Activated T-helper 1 cell treated with anti-CD3 and anti-CD28 coated beads, Interleukin-12 subunit alpha, Interleukin-12 subunit beta, Interleukin-2, Interleukin-4 antibody, amounts not matched to agents 30 ng/mL and 10 ng/mL and 1 ng/mL, durations not matched to agents 14 hours and 24 hours and 36 hours (primary cell): Measurements from ENCODE around the gene PLEKHG4B. TPM values are rescaled to one million over a fixed set of nuclear protein-coding genes. Genes with fewer than 3 reads are reported as not detected.

Experiments used
- DNase-seq: peaks from one replicate; pipeline ENCODE4 v3.0.0; 2021; ENCODE audit warnings: low spot score
- H3K27ac Mint-ChIP-seq: one replicate; pipeline ENCODE4 v1.8.0; 2021; ENCODE audit warnings: mild to moderate bottlenecking, mixed read lengths
- H3K27me3 Mint-ChIP-seq: one replicate; pipeline ENCODE4 v1.8.0; 2022; ENCODE audit warnings: mild to moderate bottlenecking, moderate library complexity, mixed read lengths; ENCODE audit not compliant: insufficient read depth
- H3K36me3 Mint-ChIP-seq: one replicate; pipeline ENCODE4 v1.8.0; 2021; ENCODE audit warnings: low read depth, mixed read lengths
- H3K4me1 Mint-ChIP-seq: one replicate; pipeline ENCODE4 v1.8.0; 2021; ENCODE audit warnings: low read depth, mixed read lengths
- H3K4me3 Mint-ChIP-seq: one replicate; pipeline ENCODE4 v1.8.0; 2021; ENCODE audit warnings: mild to moderate bottlenecking, moderate library complexity, mixed read lengths
- H3K9me3 Mint-ChIP-seq: one replicate; pipeline ENCODE4 v1.8.0; 2021; ENCODE audit warnings: mixed read lengths
- intact Hi-C: fragments of 100-400 bp; cut with micrococcal nuclease; formaldehyde crosslinking; loops from one replicate; pipeline ENCODE4 v1.15.1; 2024
- total RNA-seq: library from RNA; stranded (reverse); gene quantifications from 2 replicates; pipeline ENCODE4 v1.2.3, GENCODE V29; 2022

The PLEKHG4B gene
- total RNA-seq, 1 donor from 2014 or later: not detected

DNA sequence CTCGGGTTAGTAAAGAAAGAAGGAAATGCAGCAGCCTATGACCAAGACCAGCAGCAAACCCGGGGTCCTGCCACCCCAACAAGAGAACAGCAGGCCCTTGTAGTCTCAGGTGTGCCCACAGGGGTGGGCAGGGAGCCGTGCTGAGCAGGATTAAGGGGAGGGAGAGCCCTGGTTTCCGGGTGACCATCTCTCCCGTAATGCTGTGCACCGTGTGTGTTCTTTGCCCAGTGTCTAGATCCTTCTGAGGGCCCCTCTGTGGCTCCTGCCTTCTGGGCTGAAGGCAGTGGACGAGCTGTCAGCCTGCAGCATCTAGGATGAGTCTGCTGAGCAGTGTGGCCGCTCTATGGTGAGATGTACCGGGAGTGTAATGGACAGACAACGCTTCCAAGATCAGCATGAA, 12.7 kb upstream of the PLEKHG4B start:
- Mint-ChIP-seq H3K9me3 (no peaks in the 10 kb centered on the region), H3K27me3 (peaks cover 3% of the 10 kb centered on the region), H3K36me3 (no peaks in the 10 kb centered on the region), H3K4me3 (no peak overlapping the region), H3K4me1 (no peaks in the 10 kb centered on the region), H3K27ac (no peak overlapping the region)
- intact Hi-C loops: no loop called here
- no peak for DNase-seq

- intact Hi-C loops: no loop called here
- Mint-ChIP-seq H3K27ac (no peak overlapping the region), H3K9me3 (no peaks in the 10 kb centered on the region), H3K4me3 (no peak overlapping the region), H3K36me3 (no peaks in the 10 kb centered on the region), H3K27me3 (peaks cover 3% of the 10 kb centered on the region), H3K4me1 (no peaks in the 10 kb centered on the region)
- no peak for DNase-seq
Observed at GRCh38 chr5:79821-80220, 12.1 kb upstream of the PLEKHG4B start.

GRCh38 chr5:81391-82021, 10.5 kb upstream of the PLEKHG4B start:
- Mint-ChIP-seq H3K36me3 (no peaks in the 10 kb centered on the region), H3K27ac (no peak overlapping the region), H3K4me1 (no peaks in the 10 kb centered on the region), H3K4me3 (no peak overlapping the region), H3K27me3 (peaks cover 3% of the 10 kb centered on the region), H3K9me3 (no peaks in the 10 kb centered on the region)
- no peak for DNase-seq
- intact Hi-C loops: no loop called here

- DNase-seq: no peak
- Mint-ChIP-seq H3K4me1 (no peaks in the 10 kb centered on the region), H3K27me3 (peaks cover 3% of the 10 kb centered on the region), H3K9me3 (no peaks in the 10 kb centered on the region), H3K36me3 (no peaks in the 10 kb centered on the region), H3K27ac (no peak overlapping the region), H3K4me3 (no peak overlapping the region)
- intact Hi-C loops: no loop called here
Observed at GRCh38 chr5:82097-82496, 9.9 kb upstream of the PLEKHG4B start.

DNA sequence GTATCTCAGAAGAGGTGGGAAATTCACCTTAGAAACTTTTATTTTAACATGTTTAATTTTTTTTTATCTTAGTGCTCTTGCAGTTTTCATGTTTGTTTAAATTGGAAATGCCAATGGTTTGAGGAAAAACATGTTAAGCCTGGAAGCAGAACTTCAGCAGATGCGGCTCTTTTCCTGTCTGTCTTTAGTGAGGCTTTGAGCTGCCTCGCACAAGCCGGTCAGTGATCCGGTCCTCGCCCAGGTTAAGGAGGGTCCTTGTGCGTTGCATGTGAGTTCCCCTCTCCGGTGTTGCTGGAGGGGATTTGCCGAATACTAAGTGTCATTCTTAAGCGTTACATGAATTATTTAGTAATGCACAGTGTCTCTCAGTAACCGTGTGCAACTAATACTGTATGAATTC, 9.4 kb upstream of the PLEKHG4B start:
- Mint-ChIP-seq H3K27me3 (peaks cover 8% of the 10 kb centered on the region), H3K4me3 (no peak overlapping the region), H3K9me3 (no peaks in the 10 kb centered on the region), H3K4me1 (no peaks in the 10 kb centered on the region), H3K36me3 (no peaks in the 10 kb centered on the region), H3K27ac (no peak overlapping the region)
- intact Hi-C loops: no loop called here
- no peak for DNase-seq

- peaks cover 12% of the 10 kb centered on the region for H3K27me3 Mint-ChIP-seq
- H3K9me3 Mint-ChIP-seq: no peaks in the 10 kb centered on the region
- H3K27ac Mint-ChIP-seq: no peak overlapping the region
- no peak overlapping the region for H3K4me3 Mint-ChIP-seq
- no peak for DNase-seq
- H3K4me1 Mint-ChIP-seq: no peaks in the 10 kb centered on the region
- intact Hi-C loops: no loop called here
- no peaks in the 10 kb centered on the region for H3K36me3 Mint-ChIP-seq
Observed at GRCh38 chr5:83029-83428, 8.9 kb upstream of the PLEKHG4B start.

GRCh38 chr5:85334-85995, 6.5 kb upstream of the PLEKHG4B start:
- Mint-ChIP-seq H3K36me3 (no peaks in the 10 kb centered on the region), H3K27ac (no peak overlapping the region), H3K4me3 (no peak overlapping the region), H3K4me1 (no peaks in the 10 kb centered on the region), H3K9me3 (no peaks in the 10 kb centered on the region), H3K27me3 (peaks cover 20% of the 10 kb centered on the region)
- intact Hi-C loops: no loop called here
- no peak for DNase-seq

DNA sequence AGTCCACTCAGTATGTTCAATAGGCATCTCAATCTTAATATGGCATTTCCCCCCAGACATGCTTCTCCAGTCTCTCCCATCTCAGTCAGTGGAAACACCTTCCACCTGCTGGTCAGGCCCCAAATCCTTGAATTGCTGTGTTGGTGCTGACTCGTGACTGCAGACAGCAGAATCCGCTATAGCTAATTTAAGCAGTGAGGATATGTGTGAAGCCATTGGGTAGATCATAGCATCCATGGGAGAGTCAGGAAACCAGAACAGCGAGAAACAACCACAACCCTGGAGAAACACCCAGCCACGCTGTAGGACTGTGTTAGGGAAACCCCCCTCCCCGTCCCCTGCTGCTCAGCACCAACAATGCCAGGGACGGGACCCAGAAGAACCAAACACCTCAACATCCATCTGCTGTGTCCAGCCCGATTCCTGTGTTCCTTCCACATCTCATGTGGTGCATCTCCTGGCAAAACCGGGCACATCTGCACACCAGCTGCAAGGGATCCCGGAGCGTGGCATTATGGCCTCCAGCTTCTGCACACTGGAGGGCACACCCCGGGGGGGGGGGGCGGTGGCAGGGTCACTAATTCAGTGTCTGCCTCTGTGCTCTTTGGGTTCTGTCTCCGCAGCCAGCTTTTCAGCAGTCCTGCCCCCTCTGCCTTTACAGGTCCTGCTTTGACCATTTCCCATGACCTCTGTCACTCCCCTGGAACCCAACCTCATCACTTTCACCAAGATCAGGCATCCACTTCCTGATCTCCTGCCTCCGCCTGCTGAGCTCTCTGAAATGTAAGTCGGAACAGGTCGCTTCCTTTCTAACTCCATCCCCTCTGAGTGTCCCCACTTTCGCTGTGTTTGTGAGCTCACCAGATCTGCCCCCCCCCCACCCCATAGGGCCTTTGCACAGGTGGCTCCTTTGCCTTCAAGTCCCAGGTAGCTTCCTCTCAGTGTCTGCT, 2.4 kb upstream of the PLEKHG4B start:
- intact Hi-C loops: no loop called here
- H3K4me1 Mint-ChIP-seq: no peaks in the 10 kb centered on the region
- no peaks in the 10 kb centered on the region for H3K9me3 Mint-ChIP-seq
- no peak for DNase-seq
- H3K36me3 Mint-ChIP-seq: no peaks in the 10 kb centered on the region
- H3K27me3 Mint-ChIP-seq: peaks cover 42% of the 10 kb centered on the region
- no peak overlapping the region for H3K27ac Mint-ChIP-seq
- H3K4me3 Mint-ChIP-seq: no peak overlapping the region

DNA sequence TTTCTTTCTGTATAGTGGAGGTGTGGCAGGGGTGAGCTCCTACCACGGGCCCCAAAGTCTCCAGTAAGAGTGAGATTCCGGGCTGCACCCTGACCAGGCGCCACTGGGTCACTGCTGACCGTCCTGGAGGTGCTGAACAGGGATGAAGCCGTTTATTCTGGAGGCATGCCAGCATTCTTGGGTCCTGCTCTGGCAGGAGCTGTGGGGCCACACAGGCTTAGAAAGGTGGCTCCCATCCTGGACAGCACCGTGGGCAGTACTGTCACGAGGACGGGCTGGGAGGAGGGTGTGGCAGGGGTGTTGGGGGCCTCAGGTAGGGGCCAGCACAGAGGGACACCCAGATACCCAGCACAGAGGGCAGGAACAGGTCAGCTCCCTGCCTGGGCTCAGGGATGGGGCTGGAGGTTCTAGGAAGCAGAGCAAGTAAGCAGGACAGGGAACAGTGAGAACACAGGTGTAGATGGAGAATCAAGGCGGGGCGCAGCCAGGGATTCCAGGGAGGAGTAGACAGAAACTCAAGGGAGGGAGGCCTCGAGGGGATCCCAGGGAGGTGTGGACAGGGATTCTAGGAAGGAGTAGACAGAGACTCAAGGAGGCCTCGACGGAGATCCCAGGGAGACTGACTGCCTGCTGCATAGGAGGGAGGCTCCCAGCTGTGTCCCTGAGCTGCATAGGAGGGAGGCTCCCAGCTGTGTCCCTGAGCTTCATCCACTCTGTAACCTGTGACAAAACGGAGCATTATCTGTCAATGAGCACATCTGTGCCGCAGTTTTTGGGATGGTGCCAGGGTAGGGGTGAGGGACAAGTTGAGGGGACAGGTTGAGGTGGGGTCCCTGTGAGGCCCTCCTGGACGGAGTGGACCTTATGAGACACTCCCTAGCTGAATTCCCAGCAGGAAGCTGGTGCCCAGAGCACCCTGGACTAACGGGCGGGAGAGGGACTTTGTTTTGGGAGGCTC, 1.1 kb upstream of the PLEKHG4B start:
- DNase-seq: no peak
- peaks cover 45% of the 10 kb centered on the region for H3K27me3 Mint-ChIP-seq
- H3K27ac Mint-ChIP-seq: no peak overlapping the region
- H3K36me3 Mint-ChIP-seq: no peaks in the 10 kb centered on the region
- H3K9me3 Mint-ChIP-seq: no peaks in the 10 kb centered on the region
- no peak overlapping the region for H3K4me3 Mint-ChIP-seq
- intact Hi-C loops: no loop called here
- H3K4me1 Mint-ChIP-seq: no peaks in the 10 kb centered on the region

DNA sequence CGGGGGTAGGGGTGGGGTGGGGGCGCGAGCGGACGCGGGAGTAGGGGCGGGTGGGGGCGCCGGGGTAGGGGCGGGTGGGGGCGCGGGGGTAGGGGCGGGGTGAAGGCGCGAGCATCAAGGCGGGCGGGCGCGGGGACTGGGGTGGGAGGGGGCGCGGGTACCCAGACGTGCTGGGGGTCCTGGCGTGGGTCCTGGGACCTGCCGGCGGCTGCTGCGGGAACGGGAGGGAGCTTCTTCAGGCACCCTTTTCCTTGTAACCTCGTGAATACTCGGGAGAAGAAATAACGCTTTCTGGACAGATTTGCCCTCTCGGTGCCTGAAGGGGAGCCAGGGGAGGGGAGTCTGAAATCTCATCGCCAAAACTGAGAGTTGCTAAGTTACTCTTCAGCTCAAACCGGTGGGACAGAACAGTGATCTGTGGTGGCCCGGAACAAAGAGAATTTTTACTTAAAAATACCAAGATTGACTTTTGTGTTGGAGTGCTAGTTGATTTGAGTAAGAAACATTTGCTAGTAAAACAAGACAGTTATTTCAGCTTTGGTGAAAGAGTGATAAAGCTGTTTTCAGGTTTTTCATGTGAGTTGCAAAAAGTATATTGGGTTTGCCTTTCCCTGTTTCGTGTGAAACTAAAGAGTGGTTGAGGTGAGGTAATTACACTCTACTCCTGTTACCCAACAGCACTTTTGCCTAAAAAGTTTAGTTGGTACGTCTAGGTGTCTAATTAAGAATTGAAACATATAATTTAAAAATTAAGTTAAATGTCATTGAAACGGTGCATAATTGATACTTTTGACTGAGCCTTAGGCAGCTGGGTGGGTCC, 643 bp downstream of the PLEKHG4B start:
- Mint-ChIP-seq H3K27ac (no peak overlapping the region), H3K9me3 (no peaks in the 10 kb centered on the region), H3K27me3 (peaks cover 39% of the 10 kb centered on the region), H3K4me3 (no peak overlapping the region), H3K36me3 (no peaks in the 10 kb centered on the region), H3K4me1 (no peaks in the 10 kb centered on the region)
- intact Hi-C loops: no loop called here
- DNase-seq: no peak

DNA sequence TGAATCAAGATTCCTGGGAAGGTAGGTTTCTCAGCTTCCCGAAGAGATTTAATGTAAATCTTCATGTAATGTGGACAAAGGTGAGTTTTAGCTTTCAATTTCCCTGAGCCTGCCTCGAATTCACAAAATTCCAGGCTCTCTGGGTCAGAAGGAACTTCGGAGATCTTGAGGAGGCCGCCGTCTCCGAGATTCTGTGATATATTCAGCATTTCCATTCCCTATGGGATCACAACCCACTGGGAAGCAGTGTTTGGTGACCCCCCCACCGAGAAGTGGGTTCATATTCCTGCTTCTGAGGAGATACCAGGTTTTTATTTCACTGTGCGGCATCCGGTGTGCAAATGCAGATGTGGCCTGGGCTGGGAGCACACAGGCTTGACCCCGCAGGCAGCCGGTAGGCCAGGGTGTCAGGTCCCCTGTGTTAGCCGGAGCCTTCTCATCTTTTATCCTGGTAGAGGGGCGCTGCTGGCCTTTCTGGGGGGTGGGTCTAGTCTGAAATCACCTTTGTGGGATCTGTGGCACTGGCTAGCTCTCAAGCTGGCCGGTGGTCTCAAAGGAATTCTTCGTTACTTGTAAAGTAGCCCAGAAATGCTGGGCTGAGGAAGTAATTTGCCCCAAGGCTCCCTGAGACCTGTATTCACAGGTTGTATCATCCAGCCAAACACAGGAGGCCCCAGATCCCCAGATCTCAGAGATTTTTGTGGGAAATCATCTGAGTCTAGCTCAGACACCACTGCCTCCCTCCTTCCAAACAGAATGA, 1.4 kb downstream of the PLEKHG4B start:
- Mint-ChIP-seq H3K4me1 (no peaks in the 10 kb centered on the region), H3K36me3 (no peaks in the 10 kb centered on the region), H3K9me3 (no peaks in the 10 kb centered on the region), H3K27ac (no peak overlapping the region), H3K27me3 (peaks cover 32% of the 10 kb centered on the region), H3K4me3 (no peak overlapping the region)
- DNase-seq: no peak
- intact Hi-C loops: no loop called here
